Hindlimb muscle (tissue), 1 donor: ENCODE data around the gene TMEM255B. TPM values are rescaled to one million over a fixed set of nuclear protein-coding genes. Genes with fewer than 3 reads are reported as not detected.

Experiments
- DNase-seq: peaks from one replicate; pipeline ENCODE4 v3.0.0-alpha.2; 2013
- polyA plus RNA-seq: library from polyadenylated mRNA; unstranded; fragments of 120-200 nt; gene quantifications from one replicate; pipeline ENCODE4 v1.2.1, GENCODE V29; 2013; ENCODE audit not compliant: insufficient read length

TMEM255B gene
- polyA plus RNA-seq, 1 donor, result 7.8 TPM

DNA sequence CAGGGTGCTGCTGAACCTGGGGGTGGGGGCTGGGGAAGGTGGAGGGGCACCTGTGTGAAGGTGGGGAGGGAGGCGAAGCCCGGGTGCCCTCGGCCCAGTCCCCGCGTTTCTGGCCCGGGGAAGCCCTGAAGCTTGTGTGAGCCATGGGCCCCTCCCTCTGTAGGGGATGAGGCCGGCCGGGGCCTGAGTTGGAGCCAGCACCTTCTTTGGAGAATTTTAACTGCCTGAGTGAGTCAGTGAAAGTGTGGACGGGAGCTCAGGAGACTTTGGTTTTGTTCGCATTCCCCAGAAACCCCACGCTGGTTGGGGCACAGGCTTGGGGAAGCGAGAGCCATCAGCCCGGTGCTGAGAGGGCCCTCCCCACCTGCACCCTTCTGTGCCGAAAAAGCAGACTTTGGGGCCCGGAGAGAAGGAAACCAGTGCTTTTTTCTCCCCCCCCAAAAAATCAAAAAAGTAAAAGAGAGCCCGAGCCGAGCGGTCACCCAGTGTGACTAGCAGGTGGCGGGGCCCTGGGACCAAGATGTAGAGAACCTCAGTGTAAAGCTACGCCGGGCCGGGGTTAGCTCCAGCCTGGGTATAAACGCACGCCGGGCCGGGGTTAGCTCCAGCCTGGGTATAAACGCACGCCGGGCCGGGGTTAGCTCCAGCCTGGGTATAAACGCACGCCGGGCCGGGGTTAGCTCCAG is 45.1 kb downstream of the TMEM255B start:
- no peak for DNase-seq

DNA sequence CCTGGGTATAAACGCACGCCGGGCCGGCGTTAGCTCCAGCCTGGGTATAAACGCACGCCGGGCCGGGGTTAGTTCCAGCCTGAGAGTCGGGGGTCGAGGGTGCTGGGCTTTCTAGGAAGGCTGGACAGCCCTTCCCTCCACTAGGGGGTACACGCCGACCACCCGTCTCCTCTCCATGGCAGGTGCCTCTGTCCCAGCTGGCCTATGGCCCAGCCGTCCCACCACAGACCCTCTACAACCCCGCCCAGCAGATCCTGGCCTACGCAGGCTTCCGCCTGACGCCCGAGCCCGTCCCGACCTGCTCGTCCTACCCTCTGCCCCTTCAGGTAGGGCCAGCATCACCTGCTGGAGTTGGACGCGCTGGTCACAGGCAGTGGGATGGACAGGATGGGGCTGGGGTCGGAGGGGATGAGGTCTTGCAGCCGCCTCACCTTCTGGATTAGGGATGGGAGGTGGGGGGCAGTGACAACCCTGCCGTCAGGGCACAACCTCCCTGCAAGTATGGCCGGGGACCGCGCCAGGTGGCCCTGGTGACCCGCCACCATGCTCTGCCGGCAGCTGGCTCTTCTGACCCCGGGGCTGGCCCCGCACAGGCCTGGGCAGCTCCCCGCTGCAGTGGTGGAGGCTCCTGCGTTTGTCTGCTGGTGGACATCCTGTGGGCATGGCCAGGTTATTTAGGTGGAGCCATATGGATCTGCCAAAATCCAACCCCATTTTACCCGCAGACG is 45.8 kb downstream of the TMEM255B start:
- no peak for DNase-seq

DNA sequence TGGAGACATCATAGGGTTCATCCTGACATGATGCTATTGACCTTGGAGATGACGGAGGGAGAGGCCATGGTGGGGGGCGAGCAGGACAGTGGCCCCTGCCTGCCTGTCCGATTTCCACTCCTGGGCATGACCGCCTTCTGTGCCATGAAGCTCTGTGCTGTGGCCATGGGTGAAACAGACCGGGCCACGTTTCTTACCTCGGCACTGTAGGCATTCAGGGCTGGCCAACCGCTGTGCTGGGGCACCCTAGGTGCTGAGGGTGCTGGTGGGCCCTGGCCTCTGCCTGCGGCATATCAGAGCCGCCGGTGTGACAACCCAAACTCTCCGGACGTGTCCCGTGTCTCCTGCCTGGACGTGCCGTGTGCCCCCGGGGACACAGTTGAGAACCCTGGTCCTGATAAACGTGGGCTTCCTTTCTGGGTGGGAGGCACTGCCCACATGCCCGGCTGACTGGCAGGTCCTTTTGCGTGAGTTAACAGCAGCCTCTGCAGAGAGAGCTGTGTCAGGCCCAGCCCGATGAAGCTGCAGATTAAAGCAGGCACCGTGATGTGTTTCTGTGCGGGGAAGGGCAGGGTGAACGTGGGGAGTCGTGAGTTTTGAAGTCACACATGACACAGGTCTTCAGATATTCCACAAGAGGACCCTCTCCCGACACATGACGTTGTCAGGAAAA is 46.5 kb downstream of the TMEM255B start:
- DNase-seq, result no peak

DNA sequence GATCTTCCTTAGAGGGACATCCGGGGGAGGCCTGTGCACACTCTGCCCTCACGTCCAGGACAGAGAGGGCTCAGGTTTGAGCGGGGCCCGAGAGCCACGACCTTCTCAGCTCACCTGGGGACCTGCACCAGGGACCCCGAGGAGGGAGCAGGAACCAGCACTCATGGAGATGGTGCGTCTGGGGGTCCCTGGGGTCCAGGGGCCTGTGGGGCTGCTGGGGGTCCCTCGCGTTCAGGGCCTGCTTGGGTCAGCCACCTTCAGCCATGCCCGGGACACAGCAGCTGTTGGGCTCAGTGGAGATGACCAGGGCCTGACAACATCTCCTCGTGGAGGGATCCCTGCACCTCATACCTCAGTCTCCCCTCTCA is 47.1 kb downstream of the TMEM255B start:
- DNase-seq, result no peak

DNA sequence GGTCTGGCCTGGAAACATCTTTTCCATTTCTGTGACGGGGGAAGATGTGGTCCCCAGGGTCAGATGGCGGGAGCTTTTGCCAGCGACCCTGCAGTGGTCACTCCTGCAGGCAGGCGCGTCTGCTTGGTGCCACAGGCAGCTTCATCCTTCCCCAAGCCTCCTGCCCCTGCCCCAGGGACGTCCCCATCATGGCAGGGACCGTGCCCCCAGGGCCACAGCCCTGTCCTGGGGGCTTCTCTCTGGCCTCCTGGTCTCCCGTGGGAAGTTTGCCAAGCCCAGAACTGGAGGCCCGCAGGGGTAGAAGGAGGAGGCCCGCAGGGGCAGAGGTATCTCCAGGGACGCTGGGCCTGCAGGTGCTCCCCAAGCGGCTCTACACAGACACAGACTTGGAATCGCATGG is 47.5 kb downstream of the TMEM255B start:
- no peak for DNase-seq

DNA sequence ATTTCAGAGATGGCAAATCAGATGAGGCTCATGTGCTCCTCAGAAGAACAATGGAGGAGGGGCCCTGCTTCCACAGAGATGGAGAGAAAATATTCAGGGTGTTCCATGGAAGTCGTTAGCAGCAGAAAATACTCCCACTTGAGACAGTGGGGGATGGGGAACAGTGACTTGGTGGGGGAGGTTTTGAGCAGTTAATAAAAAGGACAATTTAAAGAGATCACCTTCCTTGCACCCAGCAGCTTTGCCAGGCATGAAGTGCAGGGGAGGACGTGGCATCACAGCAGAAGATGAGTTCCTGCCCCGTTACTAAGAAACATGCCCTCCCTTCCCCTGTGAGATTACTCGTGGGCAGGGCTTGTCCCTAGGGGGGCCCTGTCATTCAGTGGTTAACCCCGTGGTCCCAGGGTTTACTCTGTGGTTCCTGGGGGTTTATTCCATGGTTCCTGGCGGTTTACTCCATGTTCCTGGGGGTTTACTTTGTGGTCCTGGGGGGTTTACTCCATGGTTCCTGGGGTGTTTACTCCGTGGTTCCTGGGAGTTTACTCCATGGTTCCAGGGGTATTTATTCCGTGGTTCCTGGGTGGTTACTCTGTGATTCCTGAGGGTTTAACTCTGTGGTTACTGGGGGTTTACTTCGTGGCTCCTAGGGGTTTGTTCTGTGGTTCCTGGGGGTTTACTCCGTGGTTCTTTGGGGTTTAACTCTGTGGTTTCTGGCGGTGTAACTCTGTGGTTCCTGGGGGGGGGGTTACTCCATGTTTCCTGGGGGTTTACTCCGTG is 49.2 kb downstream of the TMEM255B start:
- DNase-seq, result no peak

DNA sequence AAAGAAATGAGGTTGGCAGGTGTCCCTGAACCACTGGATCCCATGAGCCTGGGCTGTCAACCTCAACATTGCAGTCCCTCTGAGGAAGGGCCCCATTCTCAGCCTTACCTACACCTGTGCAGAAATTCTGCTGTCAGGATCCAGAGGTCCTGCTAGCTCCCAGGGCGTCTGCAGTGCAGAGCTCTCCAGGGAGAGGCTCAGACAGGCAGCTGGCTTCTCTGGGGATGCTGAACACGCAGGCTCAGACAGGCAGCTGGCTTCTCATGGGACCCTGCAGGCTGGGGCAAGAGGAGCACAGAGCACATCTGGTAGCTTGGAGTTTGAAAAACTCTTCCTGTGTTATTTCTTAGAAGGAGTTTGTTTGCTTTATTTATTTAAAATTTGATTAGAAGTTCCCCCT is 50.9 kb downstream of the TMEM255B start:
- DNase-seq, result no peak

DNA sequence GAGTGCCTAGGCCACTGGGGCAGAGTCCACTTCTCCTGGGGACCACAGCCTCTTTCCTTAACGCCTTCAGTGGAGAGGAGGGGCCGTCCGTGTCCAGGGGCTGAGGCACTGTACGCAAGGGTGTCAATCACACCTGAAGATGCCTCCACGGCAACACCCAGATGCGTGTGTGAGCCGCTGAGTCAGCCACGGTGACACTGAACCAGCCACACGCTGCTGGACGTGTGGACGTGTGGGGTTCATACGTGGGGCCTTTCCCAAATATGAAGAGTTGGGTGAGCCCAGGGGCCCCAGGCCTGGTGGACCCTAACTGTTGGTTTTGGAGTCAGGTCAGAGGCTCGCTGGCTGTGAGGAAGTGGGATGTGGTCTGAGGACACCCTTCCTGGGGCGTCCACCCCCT is 51.6 kb downstream of the TMEM255B start:
- no peak for DNase-seq

DNA sequence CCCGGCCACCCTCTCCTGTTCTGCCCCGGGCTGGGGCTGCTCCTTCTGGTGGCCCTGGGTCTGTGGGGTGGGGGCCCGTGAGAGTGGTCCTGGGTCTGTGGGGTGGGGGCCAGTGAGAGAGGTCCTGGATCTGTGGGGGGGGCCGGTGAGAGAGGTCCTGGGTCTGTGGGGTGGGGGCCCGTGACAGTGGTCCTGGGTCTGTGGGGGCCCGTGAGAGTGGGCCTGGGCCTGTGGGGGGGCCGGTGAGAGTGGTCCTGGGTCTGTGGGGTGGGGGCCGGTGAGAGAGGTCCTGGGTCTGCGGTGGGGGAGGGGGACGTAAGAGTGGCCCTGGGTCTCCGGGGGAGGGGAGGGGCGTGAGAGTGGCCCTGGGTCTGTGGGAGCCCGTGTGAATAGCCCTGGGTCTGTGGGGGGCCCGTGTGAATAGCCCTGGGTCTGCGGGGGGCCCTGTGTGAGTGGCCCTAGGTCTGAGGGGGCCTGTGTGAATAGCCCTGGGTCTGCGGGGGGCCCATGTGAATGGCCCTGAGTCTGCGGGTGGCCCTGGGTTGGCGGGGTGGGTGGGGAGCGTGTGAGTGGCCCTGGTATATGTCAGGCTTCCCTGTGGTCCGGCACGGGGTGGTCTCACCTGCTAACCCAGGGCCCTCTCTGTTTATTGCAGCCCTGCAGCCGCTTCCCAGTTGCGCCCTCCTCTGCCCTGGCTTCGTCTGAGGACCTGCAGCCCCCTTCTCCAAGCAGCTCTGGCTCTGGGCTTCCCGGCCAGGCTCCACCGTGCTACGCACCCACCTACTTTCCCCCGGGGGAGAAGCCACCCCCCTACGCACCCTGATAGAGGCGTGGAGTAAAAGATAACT is 52.3 kb downstream of the TMEM255B start:
- no peak for DNase-seq

DNA sequence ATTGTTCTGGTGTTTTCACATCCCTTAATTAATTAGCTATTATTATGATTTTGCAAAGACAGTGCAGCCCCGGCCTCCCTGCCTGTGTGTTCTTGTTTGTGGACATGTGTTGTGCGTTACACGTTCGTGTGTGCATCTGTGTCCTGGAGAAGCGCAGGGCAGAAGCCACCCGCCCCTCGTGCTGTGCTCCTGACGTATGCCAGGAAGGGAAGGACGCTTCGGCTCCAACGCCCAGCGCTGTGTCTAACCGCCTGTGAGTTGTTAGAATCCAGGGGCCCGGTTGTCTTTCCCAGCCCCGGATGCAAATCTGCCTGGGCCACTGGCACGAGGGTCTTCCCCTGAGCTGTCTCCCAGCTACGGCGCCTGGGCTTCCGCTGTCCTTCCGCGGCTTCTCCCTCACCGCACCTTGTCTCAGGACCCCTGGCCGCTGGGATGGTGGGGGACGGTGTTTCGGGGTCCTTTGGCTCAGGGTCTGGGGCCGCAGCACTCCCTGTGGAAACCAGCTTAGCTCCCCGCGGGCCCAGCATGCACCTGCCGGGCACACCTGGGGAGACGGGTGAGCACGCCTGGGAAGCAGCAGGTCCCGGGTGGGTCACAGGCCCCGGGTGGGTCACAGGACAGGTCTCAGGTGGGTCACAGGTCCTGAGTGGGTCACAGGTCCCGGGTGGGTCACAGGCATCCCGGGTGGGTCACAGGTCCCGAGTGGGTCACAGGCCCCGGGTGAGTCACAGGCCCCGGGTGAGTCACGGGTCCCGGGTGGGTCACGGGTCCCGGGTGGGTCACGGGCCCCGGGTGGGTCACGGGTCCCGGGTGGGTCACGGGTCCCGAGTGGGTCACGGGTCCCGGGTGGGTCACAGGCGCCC is 53.4 kb downstream of the TMEM255B start:
- DNase-seq, result no peak

DNA sequence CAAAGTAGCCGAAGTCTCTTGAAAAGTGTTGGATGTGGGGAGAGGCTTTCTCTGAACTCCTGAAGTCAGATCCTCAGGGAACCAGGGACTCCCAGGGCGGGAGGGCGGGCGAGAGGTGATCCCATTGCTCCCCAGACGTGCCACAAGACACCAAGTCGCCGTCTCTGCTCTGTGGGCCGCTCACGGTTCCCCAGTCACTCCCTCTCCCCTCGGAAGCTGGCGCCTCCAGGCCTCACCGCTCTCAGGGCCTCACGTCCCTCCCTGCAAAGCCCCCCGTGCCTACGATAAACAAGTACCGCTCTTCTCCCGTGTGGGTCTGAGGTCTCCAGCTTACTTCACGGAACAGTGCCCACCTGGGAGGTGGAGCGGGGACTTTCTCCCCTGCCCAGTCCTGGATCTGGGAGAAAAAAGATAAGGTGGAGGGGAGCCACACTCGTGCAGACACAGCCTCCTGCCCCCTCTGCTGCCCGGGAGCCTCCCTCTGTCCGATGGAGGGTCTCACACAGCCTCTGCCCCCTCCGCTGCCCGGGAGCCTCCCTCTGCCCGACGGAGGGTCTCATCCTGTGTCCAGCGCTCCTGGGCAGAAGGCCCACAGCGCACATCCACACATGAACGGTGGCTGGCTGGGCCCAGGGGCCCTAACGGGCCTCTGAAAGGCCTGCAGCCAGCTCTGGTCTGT is 54.2 kb downstream of the TMEM255B start:
- DNase-seq, result no peak

DNA sequence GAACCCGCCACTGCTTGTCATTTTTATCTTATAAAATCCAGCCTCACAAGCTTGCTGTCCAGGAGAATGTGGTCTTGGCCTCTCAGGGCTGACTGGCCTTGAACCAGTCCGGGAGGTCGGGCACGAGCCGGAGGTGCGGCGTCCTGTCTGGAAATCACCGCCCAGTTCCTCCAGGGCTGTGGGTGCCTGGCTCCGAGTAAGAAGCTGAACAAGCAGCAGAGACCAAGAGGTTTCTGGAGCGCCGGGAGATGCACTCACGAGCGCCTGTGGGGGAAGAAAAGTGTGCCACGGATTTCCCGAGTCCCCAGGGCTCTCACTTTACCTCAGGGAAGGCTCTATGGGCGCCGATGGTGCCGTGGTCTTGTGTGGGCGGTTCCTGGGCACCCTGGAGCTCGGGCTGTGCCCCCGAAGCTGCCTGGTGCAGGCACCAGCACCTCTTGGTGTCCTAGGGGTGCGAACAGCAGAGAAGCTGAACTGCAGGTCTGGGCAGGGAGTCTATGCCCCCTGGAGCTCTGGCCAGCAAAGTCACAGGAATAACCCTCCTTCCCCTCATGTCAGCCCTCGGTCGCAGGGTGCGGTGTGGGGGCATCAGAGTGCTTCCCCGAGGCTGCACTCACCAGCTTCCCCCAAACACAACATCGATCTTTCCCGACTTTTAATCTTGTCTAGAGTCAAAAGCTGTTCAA is 54.9 kb downstream of the TMEM255B start:
- DNase-seq, result no peak

DNA sequence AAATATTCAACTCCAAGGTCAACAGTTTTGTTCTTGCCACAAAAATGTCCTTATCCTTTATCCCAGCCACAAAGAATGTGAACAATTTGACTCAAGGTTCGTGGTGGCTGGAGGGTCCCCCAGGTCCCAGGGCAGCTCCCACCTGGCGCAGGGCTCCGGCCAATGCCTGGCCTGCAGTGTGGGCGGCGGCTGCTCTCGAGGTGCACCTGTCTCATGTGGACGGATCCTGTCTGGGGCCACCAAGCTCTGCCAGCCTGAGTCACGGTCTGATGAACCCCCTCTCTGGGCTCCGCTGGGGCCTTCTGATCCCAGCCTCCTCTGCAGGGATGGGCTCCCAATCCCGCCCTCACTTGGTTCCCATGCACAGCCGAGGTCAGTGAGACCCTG is 55.4 kb downstream of the TMEM255B start:
- no peak for DNase-seq

DNA sequence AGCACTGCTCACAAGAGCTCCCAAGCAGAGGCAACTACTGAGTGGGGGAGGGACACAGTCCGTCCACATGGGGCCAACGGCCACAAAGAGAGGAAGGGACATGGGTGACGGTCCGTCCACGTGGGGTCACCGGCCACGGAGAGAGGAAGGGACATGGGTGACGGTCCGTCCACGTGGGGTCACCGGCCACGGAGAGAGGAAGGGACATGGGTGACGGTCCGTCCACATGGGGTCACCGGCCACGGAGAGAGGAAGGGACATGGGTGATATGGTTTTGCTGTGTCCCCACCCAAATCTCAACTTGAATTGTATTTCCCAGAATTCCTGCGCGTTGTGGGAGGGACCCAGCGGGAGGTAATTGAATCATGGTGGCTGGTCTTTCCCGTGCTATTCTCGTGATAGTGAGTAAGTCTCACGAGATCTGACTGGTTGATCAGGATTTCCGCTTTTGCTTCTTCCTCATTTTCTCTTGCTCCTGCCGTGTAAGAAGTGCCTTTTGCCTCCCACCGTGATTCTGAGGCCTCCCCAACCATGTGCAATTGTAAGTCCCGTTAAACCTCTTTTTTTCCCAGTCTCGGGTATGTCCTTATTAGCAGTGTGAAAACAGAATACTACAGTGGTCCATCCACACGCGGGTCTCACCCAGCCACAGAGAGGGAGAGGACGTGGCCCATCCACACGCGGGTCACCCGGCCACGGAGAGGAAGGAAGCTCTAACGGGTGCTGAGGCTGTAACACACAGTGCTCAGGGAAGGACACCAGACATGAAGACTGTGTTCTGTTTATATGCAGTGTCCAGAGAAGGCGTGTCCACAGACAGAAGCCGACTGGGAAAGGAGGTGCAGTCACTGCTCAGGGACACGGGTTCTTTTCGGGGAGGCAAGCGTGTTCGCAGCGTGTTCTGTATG is 56.4 kb downstream of the TMEM255B start:
- DNase-seq, result no peak

DNA sequence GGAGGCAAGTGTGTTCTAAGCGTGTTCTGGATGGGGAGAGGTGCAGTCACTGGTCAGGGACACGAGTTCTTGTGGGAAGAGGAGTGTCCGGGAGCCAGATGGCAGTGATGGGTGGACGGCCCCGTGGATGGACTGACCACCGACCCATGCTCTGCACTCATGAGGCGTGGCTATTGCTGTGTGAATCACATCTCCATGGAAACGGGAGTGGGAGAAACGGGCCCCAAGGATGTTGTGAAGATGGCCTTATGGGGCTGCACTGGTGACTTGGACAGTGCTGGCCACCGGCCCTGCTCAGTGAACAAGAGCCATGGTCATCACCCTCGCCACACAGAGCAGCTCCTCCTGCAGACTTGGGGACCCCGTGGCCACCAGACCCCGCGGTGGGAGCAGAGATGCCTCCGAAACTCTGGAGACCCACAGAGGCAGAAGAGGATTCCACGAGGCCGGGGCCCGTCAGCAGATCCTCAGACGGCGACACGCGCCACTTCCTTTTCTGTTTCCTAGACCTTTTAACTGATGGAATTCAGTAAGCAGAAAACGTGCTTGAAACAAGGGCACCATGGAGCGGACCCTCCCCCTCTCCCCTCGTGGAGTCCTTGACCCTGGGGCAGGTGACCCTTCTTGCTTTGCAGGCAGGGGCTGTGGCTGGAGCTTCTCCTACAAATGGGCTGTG is 57.4 kb downstream of the TMEM255B start:
- no peak for DNase-seq

DNA sequence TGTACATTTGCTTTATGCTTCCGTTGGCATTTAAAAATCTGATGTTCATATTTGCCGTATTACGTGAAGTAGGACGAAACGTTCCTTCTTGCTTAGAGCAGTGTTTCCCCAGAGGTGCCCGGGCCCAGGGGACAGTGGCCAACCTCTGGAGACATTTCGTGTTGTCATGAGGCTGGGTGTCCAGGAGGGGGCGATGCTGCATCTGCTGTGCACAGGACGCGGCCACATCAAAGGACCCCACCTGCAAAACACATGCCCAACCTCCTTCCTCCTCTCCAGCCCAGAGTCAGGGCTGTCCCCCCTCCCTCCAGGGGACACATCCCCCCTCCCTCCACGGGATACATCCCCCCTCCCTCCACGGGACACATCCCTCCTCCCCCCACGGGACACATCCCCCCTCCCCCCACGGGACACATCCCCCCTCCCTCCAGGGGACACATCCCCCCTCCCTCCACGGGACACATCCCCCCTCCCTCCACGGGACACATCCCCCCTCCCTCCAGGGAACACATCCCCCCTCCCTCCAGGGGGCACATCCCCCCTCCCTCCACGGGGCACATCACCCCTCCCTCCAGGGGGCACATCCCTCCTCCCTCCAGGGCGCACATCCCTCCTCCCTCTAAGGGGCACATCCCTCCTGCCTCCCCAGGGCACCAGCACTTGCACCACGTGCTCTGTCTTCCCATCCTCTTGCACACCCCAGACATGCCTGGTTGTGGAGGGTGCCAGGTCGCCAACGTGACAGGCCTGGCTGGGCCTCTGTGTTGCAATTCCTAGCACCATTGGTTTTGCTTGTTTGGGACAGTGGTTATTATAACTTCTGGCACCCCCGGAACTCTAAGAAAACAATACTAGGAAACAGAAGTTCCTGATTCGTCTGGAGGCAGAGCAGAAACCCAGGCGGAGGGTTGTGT is 58.2 kb downstream of the TMEM255B start:
- peak; percentile 73 for DNase-seq
